ENCODE data around the gene ALOX5. TPM values are rescaled to one million over a fixed set of nuclear protein-coding genes. Genes with fewer than 3 reads are reported as not detected.

Gene ALOX5
- total RNA-seq, 2 donors from 2014 or later, result 42.5 to 63.0 TPM

- ATAC-seq (no peak), DNase-seq (no peak)
- intact Hi-C loops (cut with DNase I), result no loop called here
- no peaks in the 10 kb centered on the region for H3K9me3 ChIP-seq
- H3K36me3 ChIP-seq (replicated peaks in 1 of 2; ENCODE audit: insufficient read depth in 1 of 2, low read depth in 2 of 2), result no peaks in the 10 kb centered on the region
- no peaks in the 10 kb centered on the region for H3K27me3 ChIP-seq
- peaks cover 43% of the 10 kb centered on the region for H3K4me1 ChIP-seq
- WGBS, 2 donors, result 10 to 30% methylated on average over 2 of the region's 2 CpGs
- H3K27ac ChIP-seq, result peak overlapping the region in 2 of 4 donors; percentile 11 to 46
- H3K4me3 ChIP-seq, result no peak overlapping the region
- no peak for TF ChIP-seq CTCF (IDR thresholded peaks at IDR 0.05)
- TF ChIP-seq POLR2A (IDR thresholded peaks at IDR 0.05), result no peak
Observed at GRCh38 chr10:45447416-45447815, 73.4 kb downstream of the ALOX5 start.

DNA sequence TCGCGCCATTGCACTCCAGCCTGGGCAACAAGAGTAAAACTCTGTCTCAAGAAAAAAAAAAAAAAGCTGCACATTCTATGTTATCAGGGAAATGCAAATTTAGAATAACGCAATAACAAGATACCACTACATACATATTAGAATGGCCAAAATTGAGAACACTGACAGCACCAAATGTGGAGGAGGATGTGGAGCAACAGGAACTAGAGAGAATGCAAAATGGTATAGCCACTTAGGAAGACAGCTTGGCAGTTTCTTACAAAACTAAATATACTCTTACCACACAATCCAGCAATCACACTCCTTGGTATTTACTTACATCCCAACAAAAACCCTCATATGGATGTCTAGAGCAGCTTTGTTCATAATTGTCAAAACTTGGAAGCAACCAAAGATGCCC lies 76.8 kb downstream of the ALOX5 start:
- intact Hi-C loops (cut with DNase I), result no loop called here
- DNase-seq (no peak), ATAC-seq (no peak)
- 83 to 94% methylated on average over 3 of the region's 3 CpGs for WGBS, 2 donors
- Histone ChIP-seq H3K4me3 (no peak overlapping the region), H3K4me1 (peaks cover 57% of the 10 kb centered on the region), H3K27me3 (no peaks in the 10 kb centered on the region), H3K9me3 (no peaks in the 10 kb centered on the region), H3K36me3 (replicated peaks in 1 of 2; ENCODE audit: insufficient read depth in 1 of 2, low read depth in 2 of 2) (no peaks in the 10 kb centered on the region), H3K27ac (no peak overlapping the region)
- TF ChIP-seq POLR2A (IDR thresholded peaks at IDR 0.05) (no peak), CTCF (IDR thresholded peaks at IDR 0.05) (no peak)

DNA sequence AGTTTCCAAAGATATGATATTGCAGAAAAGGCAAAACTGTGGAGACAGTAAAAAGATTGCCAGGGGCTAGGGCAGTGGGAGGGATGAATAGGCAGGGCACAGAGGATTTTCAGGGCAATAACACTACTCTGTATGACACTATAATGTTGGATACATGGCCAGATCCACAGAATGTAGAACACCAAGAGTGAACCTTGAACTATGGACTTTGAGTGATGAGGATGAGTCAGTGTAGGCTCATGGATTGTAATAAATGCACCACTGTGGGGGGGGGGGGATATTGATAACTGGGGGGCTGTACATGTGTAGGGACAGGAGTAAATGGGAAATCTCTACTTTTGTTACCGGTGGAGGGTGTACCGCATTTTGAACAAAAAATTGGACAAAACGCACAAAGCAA lies 77.4 kb downstream of the ALOX5 start:
- H3K27ac ChIP-seq, result no peak overlapping the region
- TF ChIP-seq POLR2A (IDR thresholded peaks at IDR 0.05) (no peak), CTCF (IDR thresholded peaks at IDR 0.05) (no peak)
- no peaks in the 10 kb centered on the region for H3K36me3 ChIP-seq (replicated peaks in 1 of 2; ENCODE audit: insufficient read depth in 1 of 2, low read depth in 2 of 2)
- no peaks in the 10 kb centered on the region for H3K9me3 ChIP-seq
- 97 to 100% methylated on average over 3 of the region's 3 CpGs for WGBS, 2 donors
- no peak overlapping the region for H3K4me3 ChIP-seq
- DNase-seq (no peak), ATAC-seq (no peak)
- H3K4me1 ChIP-seq, result peaks cover 52% of the 10 kb centered on the region
- no peaks in the 10 kb centered on the region for H3K27me3 ChIP-seq
- intact Hi-C loops (cut with DNase I), result no loop called here

DNA sequence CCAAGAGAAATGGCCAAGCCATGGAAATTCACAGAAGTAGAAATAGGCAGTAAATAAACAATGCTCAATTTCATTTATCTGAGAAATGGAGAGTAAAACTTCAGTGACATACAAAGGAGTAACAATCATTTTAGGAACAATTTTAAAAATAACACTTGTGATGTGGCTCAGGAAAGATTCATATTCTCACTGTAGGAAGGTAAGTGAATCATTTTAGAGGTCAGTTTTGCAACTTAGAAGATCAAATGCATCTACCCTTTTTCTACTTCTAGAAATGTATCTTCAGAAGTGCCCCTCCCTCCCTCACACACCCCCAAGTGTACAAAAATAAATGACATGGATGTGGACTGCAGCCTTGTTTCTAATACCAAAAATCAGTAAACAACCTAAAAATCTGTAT lies 78.3 kb downstream of the ALOX5 start:
- ATAC-seq (no peak), DNase-seq (no peak)
- H3K9me3 ChIP-seq, result no peaks in the 10 kb centered on the region
- peaks cover 45% of the 10 kb centered on the region for H3K4me1 ChIP-seq
- TF ChIP-seq POLR2A (IDR thresholded peaks at IDR 0.05) (no peak), CTCF (IDR thresholded peaks at IDR 0.05) (no peak)
- intact Hi-C loops (cut with DNase I), result no loop called here
- no peaks in the 10 kb centered on the region for H3K36me3 ChIP-seq (replicated peaks in 1 of 2; ENCODE audit: insufficient read depth in 1 of 2, low read depth in 2 of 2)
- peak overlapping the region in 2 of 4 donors; percentile 64 to 74 for H3K27ac ChIP-seq
- H3K27me3 ChIP-seq, result no peaks in the 10 kb centered on the region
- no peak overlapping the region for H3K4me3 ChIP-seq

GRCh38 chr10:45452743-45453452 lies 78.9 kb downstream of the ALOX5 start:
- Histone ChIP-seq H3K4me1 (peaks cover 38% of the 10 kb centered on the region), H3K9me3 (no peaks in the 10 kb centered on the region), H3K27me3 (no peaks in the 10 kb centered on the region), H3K36me3 (replicated peaks in 1 of 2; ENCODE audit: insufficient read depth in 1 of 2, low read depth in 2 of 2) (no peaks in the 10 kb centered on the region), H3K27ac (peak overlapping the region; percentile 64 to 77 (median 70)), H3K4me3 (no peak overlapping the region)
- peak in 2 of 4 donors; percentile 42 to 50 for DNase-seq
- WGBS, 2 donors, result 28 to 34% methylated on average over 7 of the region's 7 CpGs
- intact Hi-C loops (cut with DNase I), result no loop called here
- TF ChIP-seq POLR2A (IDR thresholded peaks at IDR 0.05) (no peak), CTCF (IDR thresholded peaks at IDR 0.05) (no peak)
- peak; percentile 72 for ATAC-seq

Data from body of pancreas (tissue), 4 donors.